A673 (cell line): ENCODE data around the gene VAMP1. TPM values are rescaled to one million over a fixed set of nuclear protein-coding genes. Genes with fewer than 3 reads are reported as not detected.
A peak's percentile ranks its signal among the peaks of the same experiment; 100 is the strongest.

ENCODE experiments used
- BruUV-seq: library from RNA; stranded (reverse); fragments of 400-500 nt; replicated peaks from 2 replicates; lab custom pipeline; 2021; lab: Mats Ljungman, UMichigan
- CTCF ChIA-PET: fragments of 300-600 bp; sonication (Branson Sonifier 250); formaldehyde crosslinking; loops from one replicate; lab custom pipeline; 2022; ENCODE audit warnings: antibody characterized with exemption; lab: Charles Lee
- POLR2A ChIA-PET: fragments of 300-600 bp; sonication (Branson Sonifier 250); formaldehyde crosslinking; loops from one replicate; lab custom pipeline; 2022; ENCODE audit warnings: antibody characterized with exemption; ENCODE audit not compliant: low non-redundant PET; lab: Charles Lee
- DNase-seq: peaks from one replicate; pipeline ENCODE4 v3.0.0-alpha.2; 2015; ENCODE audit warnings: low spot score
- H3K27ac ChIP-seq: fragments of 200-600 bp; sonication (generic); 2 replicates; pipeline ENCODE4 v1.5.1; 2016; ENCODE audit warnings: mixed run types, low read depth, mild to moderate bottlenecking, mixed read lengths, antibody characterized with exemption, low read length; ENCODE audit not compliant: poor library complexity, severe bottlenecking
- H3K27me3 ChIP-seq: fragments of 200-600 bp; sonication (generic); replicated peaks from 2 replicates; pipeline ENCODE4 v1.6.1; 2017; ENCODE audit warnings: mixed run types, low read depth, mild to moderate bottlenecking, mixed read lengths, antibody characterized with exemption, low read length; ENCODE audit not compliant: insufficient read depth, poor library complexity
- H3K36me3 ChIP-seq: fragments of 200-600 bp; sonication (generic); 2 replicates; pipeline ENCODE4 v1.6.1; 2016; ENCODE audit warnings: mixed run types, mild to moderate bottlenecking, mixed read lengths, antibody characterized with exemption, low read length; ENCODE audit not compliant: insufficient read depth, poor library complexity, severe bottlenecking
- H3K4me1 ChIP-seq: fragments of 200-600 bp; sonication (generic); 2 replicates; pipeline ENCODE4 v1.6.1; 2017; ENCODE audit warnings: mixed run types, mild to moderate bottlenecking, mixed read lengths, antibody characterized with exemption, low read length; ENCODE audit not compliant: insufficient read depth, poor library complexity, severe bottlenecking
- H3K4me3 ChIP-seq: fragments of 200-600 bp; sonication (generic); 2 replicates; pipeline ENCODE4 v1.5.1; 2016; ENCODE audit warnings: low read depth, mixed run types, mild to moderate bottlenecking, mixed read lengths, low read length; ENCODE audit not compliant: poor library complexity, severe bottlenecking
- H3K9me3 ChIP-seq: fragments of 200-600 bp; sonication (generic); 2 replicates; pipeline ENCODE4 v1.6.1; 2016; ENCODE audit warnings: mixed run types, low read depth, mild to moderate bottlenecking, mixed read lengths, antibody characterized with exemption, low read length; ENCODE audit not compliant: poor library complexity, severe bottlenecking
- CTCF ChIP-seq: fragments of 300-800, 200-600 bp; sonication (generic); conservative IDR thresholded peaks from 2 replicates; pipeline ENCODE4 v1.5.1; 2017; ENCODE audit warnings: low read depth, mild to moderate bottlenecking, antibody characterized with exemption, low read length, moderate library complexity, mixed read lengths
- EZH2 ChIP-seq: fragments of 200-600 bp; sonication (generic); IDR thresholded peaks from 2 replicates; pipeline ENCODE4 v1.6.1; 2017; ENCODE audit warnings: borderline replicate concordance, low read depth, mild to moderate bottlenecking, mixed read lengths, antibody characterized with exemption, low read length; ENCODE audit not compliant: poor library complexity, severe bottlenecking
- intact Hi-C: fragments of 100-400 bp; cut with micrococcal nuclease; formaldehyde crosslinking; loops from one replicate; pipeline ENCODE4 v1.10.0; 2022; ENCODE audit not compliant: unreplicated experiment
- total RNA-seq: library from RNA; stranded (reverse); gene quantifications from 2 replicates; pipeline ENCODE4 v1.2.3, GENCODE V29; 2021

Gene VAMP1
- total RNA-seq, 1 experiment from 2014 or later = 10.9 TPM

- peak overlapping the region; percentile 86 for H3K4me3 ChIP-seq
- H3K27ac ChIP-seq = peak overlapping the region; percentile 97
- peak; percentile 22 for DNase-seq
- H3K27me3 ChIP-seq = no peaks in the 10 kb centered on the region
- peaks cover 18% of the 10 kb centered on the region for H3K4me1 ChIP-seq
- intact Hi-C loops = no loop called here
- H3K36me3 ChIP-seq = peaks cover 46% of the 10 kb centered on the region
- ChIA-PET POLR2A (interaction anchor here (1.0 kb wide), 1 partner anchor 20 kb away, joined by 3 read pairs; no protein-coding TSS in a partner anchor), CTCF (no interaction called here)
- BruUV-seq = no TSS peak
- no peaks in the 10 kb centered on the region for H3K9me3 ChIP-seq
- TF ChIP-seq CTCF (no peak), EZH2 (no peak)
Measured at GRCh38 chr12:6494968-6495367, 24.5 kb upstream of the VAMP1 start.

- TF ChIP-seq EZH2 (no peak), CTCF (peak; percentile 35; the same call in 1 of the 2 replicates)
- Histone ChIP-seq H3K27ac (peak overlapping the region; percentile 97), H3K9me3 (no peaks in the 10 kb centered on the region), H3K27me3 (no peaks in the 10 kb centered on the region), H3K4me1 (peaks cover 18% of the 10 kb centered on the region), H3K4me3 (peak overlapping the region; percentile 86), H3K36me3 (peaks cover 41% of the 10 kb centered on the region)
- intact Hi-C loops = no loop called here
- POLR2A ChIA-PET = interaction anchor here (1.0 kb wide), 1 partner anchor 21 kb away, joined by 3 read pairs; no protein-coding TSS in a partner anchor
- DNase-seq = no peak
- BruUV-seq = TSS peak; percentile 66
- CTCF ChIA-PET = interaction anchor here (1.5 kb wide), 1 partner anchor 23 kb away, joined by 3 read pairs; the partner anchor contains the start of gene VAMP1
Measured at GRCh38 chr12:6494258-6494743, 23.8 kb upstream of the VAMP1 start.

- DNase-seq = peak; percentile 99
- peaks cover 18% of the 10 kb centered on the region for H3K4me1 ChIP-seq
- H3K27ac ChIP-seq = peak within 1 kb of the TSS; percentile 97
- intact Hi-C loops = no loop called here
- TF ChIP-seq EZH2 (no peak), CTCF (0 out of 2 replicates have a peak, but pooled peaks have one; percentile 14)
- no TSS peak for BruUV-seq
- peaks cover 35% of the 10 kb centered on the region for H3K36me3 ChIP-seq
- H3K9me3 ChIP-seq = no peaks in the 10 kb centered on the region
- peak within 1 kb of the TSS; percentile 86 for H3K4me3 ChIP-seq
- POLR2A ChIA-PET = interaction anchor here (0.7 to 1.0 kb wide), 2 partner anchors 21 to 40 kb away, joined by 3 read pairs; partner anchors contain the start of gene GAPDH
- CTCF ChIA-PET = interaction anchor here (1.0 to 1.5 kb wide), 3 partner anchors 22 to 44 kb away, joined by 3 read pairs; partner anchors contain the start of gene VAMP1
- no peaks in the 10 kb centered on the region for H3K27me3 ChIP-seq
Measured at GRCh38 chr12:6493497-6494257, 23.2 kb upstream of the VAMP1 start, which contains the start of gene NCAPD2. Gene NCAPD2 (plus strand): TSS chr12:6494102. CDS start chr12:6495099, 997 bp downstream.
